HG02970 (cell line): ENCODE measurements around the gene ZMYND15.

Source experiments
- ATAC-seq: cut with Tn5 transposase; IDR thresholded peaks from one replicate; pipeline ENCODE4 v1.9.1; 2021; ENCODE audit warnings: mild to moderate bottlenecking, moderate library complexity, moderate number of reproducible peaks; ENCODE audit not compliant: unreplicated experiment, low FRiP score

The ZMYND15 gene

DNA sequence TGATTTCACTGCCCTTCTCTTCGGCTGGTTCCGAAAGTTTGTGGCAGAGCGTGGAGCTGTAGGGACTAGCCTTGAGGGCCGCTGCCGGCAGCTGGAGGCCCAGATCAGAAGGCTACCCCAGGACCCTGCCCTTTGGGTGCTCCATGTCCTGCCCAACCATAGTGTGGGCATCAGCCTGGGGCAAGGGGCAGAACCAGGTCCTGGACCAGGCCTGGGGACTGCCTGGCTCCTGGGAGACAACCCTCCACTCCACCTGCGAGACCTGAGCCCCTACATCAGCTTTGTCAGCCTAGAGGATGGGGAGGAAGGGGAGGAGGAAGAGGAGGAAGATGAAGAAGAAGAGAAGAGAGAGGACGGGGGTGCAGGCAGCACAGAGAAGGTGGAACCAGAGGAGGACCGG lies 951 bp downstream of the ZMYND15 start:
- ATAC-seq = no peak

DNA sequence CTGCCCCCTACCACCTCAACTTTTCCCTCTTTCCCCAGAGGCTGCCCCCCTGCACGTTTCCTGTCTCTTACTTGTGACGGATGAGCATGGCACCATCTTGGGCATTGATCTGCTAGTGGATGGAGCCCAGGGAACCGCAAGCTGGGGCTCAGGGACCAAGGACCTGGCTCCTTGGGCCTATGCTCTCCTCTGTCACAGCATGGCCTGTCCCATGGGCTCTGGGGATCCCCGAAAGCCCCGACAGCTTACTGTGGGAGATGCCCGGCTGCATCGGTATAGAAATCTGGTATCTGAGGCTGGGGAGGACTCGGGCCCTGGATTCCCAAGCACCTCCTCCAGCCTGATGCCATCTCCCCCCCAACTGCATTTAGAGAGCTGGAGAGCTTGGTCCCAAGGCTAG lies 1.9 kb downstream of the ZMYND15 start:
- ATAC-seq = no peak

DNA sequence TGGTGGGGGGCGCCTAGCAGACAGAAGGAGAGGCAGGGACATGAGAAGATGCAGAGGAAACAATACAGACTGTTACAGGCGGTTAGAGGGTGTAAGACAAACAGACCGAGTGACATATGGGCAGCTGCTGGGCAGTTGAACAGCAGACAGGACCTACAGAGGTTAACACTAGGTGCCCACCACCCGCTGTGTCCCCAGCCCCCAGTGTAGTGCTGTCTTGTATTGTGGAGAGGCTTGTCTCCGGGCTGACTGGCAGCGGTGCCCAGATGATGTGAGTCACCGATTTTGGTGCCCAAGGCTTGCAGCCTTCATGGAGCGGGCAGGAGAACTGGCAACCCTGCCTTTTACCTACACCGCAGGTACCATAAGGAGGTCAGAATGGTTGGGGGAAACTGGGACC lies 2.5 kb downstream of the ZMYND15 start:
- ATAC-seq = no peak

DNA sequence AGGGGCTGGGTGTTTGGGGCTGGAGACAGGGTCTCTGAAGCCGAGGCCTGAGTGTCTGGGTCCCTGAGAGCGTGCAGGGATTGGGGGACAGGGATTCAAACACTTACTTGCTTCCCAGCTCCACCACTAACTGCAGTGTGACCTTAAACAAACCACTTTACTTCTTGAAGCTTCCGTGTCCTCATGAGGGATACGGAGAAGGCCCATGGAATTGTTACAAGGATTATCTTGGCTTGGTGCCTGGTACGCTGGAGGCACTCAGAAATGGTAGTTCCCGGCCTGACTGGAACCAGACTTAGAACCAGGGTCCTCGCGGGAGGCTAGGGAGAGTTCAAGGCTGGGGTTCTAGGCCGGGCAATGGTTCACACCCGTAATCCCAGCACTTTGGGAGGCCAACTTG lies 3.0 kb downstream of the ZMYND15 start:
- ATAC-seq = no peak

DNA sequence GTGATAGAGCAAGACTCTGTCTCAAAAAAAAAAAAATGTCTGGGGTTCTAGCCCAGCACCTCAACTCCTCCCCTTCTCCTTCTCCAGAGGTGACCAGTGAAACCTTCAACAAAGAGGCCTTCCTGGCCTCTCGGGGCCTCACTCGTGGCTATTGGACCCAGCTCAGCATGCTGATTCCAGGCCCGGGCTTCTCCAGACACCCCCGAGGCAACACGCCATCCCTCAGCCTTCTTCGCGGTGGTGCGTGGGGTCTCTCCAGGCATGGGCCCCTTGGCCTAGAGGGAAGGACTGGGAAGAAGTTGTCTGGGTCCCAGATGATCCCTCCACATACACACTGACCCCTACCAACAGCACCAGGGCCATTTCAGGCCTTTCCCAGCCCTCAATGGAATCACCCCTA lies 3.6 kb downstream of the ZMYND15 start:
- no peak for ATAC-seq

DNA sequence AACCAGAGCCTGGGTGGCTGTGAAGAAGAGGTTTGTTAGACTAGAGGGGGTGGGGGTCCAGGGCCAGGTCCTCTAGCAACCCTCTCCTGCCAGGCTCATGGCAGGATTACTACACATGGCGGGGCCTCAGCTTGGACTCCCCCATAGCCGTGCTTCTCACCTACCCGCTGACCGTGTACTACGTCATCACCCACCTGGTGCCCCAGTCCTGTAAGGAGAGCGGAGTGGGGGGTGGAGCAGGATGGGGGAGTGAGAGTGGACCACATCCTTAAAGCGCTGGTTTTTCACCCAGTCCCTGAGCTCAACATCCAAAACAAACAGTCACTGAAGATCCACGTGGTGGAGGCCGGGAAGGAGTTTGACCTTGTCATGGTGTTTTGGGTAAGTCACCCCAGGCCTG lies 4.3 kb downstream of the ZMYND15 start:
- no peak for ATAC-seq

DNA sequence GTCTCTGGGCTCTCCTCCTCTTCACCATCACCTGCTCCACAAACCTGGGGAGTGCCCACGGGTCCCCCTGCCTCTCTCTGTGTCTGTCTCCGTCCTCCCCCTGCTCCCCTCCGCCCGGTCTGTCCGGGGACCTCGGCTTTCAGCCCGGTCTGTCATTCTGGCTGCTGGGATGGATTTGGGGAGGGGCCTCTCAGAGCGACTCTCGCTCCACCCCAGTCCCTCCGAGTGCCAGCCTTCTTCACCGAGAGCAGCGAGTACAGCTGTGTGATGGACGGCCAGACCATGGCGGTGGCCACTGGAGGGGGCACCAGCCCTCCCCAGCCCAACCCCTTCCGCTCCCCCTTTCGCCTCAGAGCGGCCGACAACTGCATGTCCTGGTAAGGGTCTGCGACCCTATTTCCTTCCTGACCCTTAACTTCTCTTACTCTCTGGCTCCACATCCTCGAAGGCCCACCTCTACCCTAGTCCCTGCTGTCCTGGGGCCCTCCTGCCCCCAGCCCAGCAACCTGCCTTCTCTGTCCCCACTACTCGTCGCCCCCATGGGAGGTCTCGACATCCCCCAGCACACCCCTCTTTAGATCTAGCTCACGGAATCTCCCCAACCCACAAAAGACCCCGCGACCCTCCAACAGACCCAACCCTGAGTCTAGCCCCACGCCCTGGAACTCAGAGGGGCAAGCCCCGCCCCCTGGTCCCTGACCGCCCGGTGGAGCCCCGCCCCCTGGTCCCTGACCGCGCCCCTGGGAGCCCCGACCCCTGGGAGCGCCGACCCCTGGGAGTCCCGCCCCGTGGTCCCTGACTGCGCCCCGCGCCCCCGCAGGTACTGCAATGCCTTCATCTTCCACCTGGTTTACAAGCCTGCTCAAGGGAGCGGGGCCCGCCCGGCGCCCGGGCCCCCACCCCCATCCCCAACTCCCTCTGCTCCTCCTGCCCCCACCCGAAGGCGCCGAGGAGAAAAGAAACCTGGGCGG lies 5.7 kb downstream of the ZMYND15 start:
- ATAC-seq = no peak

DNA sequence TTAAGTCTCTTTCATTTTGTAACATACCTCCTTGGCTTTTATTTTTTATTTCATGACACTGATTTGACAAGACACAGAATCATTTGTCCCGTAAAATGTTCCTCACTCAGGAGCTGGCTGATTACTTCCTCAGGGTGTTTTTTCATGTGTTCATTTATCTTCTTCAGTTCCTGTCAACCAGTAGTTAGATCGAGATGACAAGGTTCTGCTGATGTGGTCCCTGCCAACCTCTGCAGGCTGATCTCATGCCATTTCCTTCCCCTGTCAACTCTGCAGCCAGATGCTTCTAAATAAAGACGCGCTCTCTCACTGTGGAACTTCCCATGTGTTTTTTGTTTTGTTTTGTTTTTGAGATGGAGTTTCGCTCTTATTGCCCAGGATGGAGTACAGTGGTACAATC lies 8.2 kb downstream of the ZMYND15 start:
- ATAC-seq = no peak

DNA sequence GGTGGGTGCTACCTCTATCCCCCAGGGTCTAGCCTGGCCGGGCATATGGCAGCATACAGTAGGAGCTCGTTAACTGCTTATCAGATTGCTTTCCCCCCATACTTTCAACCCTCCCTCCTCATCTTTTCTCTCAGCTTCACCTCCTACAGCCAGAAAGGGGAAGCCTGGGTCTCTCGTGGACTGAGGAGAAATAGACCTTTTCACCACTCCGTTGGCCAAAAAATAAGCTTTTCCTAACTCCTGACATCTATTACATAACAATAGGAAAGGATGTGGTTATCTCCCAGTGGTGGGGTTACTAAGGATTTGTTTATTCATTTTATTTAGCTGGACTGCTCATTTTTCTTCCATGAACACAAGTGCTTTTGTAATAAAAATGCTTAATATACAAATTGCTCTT lies 9.1 kb downstream of the ZMYND15 start:
- no peak for ATAC-seq

DNA sequence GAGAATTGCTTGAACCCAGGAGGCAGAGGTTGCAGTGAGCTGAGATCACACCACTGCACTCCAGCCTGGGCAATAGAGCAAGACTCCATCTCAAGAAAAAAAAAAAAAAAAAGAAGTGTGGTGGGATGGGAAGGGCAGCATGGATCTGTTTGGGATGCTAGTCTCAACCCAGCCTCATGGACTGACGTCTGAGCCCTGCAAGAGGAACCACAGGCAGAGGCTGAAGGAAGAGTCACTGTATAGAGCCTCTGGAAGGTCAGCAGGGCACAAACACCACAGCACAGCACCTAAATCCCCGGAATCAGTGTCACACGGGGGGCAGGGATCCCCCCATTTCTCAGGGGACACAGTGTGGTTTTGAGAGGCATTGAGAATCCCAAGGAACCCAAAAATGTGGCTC lies 11.0 kb downstream of the ZMYND15 start:
- no peak for ATAC-seq

DNA sequence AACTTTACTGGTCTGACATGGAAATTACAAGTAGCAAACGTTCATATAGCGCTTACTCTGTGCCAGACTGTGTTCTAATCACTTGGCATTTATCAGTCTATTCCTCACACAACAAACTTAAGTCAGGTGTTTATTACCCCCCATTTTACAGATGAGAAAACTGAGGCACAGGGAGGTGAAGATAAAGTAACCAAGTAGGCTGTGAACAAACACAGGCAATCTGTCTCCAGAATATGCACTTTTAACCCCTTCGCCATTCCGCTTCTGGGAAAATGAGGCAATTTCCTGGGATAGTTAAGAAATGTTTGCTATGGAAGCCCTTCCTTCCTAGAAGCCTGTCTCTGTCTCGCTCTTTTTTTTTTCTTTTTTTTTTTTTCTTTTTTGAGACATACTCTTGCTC lies 12.3 kb downstream of the ZMYND15 start:
- ATAC-seq = no peak

DNA sequence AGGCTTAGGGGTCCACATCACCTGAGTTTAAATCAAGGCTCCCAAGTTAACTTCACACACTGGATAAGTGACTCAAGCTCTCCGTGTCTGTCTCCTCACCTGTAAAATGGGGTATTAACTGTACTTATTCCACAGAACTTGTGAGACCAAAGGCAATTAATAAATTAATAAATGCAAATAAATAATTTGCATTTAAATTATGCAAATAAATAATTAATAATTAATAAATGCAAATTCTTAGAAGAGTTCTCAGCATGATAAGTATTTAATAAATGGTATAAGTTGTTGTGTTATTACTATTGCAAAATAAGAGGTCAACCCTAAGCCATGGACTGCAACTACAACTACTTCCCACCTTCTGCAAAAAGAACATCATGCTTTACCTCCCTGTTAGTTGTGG lies 13.8 kb downstream of the ZMYND15 start:
- ATAC-seq = no peak

DNA sequence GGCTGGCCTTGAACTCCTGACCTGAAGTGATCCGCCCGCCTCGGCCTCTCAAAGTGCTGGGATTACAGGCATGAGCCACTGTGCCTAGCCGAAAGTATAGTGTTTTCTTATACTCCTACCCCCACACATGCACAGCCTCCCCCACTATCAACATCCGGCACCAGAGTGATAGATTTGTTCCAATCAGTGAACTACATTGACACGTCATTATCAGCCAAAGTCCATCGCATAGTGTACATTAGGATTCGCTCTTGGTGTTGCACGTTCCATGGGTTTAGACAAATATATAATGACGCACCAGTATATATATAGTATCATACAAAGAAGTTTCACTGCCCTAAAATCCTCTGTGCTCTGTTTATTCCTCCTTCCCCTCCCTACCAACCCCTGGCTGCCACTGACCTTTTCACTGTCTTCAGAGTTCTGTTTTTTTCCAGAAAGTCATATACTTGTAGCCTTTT lies 20.2 kb downstream of the ZMYND15 start:
- no peak for ATAC-seq

DNA sequence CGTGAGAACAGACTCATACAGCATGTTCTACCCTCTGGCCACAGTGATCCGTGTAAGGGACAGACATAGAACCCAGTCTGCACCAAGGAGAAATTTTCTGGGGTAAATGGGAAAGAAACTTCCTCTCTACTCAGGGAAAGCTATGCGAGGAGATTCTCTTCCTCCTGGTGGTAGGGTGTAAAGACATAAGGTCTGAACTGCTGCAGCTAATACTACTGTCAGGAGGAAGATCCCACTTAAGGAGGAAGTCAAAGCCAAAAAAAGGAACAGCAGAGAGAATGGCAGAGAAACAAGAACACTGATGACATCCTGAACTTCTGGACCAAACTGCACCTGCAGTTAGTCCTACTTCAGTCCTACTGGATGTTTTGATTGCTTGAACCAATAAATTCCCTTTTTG lies 25.0 kb downstream of the ZMYND15 start:
- no peak for ATAC-seq

DNA sequence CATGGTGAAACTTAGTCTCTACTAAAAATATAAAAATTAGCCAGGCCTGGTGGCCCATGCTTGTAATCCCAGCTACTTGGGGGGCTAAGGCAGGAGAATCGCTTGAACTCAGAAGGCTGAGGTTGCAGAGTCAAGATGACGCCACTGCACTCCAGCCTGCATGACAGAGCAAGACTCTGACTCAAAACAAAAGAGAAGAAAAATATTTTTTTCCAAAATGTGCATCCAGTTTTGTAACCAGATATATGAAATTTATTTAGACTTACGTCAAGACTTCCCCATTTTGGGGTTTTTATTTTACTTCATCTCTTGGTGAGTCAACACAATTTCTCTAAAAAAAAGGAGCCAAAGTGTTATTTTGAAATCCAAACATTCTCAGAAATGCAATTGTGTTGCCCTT lies 26.6 kb downstream of the ZMYND15 start:
- no peak for ATAC-seq

DNA sequence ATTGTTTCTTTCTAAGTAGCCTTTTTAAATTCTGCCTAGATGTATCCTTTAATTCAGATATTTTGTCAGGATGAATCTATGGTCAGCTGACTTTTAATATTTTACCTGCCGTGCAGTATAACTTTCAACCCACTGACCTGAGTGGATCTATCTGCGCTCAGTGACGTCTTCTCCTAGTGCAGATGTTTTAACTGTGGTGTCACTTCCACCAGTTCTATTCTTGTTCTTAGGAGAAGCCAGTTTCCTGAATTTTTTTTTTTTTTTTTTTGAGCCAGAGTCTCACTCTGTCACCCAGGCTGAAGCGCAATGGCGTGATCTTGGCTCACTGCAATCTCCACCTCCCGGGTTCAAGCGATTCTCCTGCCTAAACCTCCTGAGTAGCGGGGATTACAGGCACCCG lies 27.1 kb downstream of the ZMYND15 start:
- no peak for ATAC-seq

DNA sequence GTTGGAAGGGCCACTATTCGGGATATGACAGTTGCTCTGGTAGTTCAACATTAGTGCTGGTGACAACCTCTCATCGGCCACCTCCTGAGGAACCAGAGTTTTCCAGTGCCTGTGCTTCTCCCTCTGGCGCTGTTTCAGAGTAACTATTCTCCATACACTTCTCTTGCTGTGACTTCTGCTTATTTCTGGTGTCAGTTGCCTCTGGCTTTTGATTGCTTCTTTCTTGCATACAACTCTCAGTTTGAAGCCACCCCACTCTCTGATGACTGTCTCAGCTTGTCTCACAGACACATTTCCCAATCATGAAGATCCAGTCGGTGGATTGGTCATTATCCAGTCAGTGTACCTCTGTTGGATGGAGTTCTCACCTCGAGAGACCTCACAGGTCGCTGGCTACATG lies 28.7 kb downstream of the ZMYND15 start:
- no peak for ATAC-seq

DNA sequence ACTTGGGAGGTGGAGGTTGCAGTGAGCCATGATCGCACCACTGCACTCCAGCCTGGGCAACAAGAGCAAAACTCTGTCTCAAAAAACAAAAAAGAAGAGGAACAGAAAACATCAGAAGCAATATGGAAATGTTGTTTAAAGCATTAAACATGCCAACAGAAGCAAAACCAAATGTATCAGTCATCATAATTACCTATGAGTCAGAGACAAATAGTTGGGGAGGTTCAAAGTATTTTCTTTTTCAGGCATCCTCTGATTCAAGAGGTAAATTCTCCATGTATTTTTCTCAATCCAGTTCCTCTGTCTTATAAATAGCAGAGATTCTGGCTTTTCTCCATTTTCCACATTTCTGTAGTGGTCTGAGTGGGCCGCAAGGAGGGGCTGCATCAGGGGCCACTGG lies 30.0 kb downstream of the ZMYND15 start:
- ATAC-seq = no peak

DNA sequence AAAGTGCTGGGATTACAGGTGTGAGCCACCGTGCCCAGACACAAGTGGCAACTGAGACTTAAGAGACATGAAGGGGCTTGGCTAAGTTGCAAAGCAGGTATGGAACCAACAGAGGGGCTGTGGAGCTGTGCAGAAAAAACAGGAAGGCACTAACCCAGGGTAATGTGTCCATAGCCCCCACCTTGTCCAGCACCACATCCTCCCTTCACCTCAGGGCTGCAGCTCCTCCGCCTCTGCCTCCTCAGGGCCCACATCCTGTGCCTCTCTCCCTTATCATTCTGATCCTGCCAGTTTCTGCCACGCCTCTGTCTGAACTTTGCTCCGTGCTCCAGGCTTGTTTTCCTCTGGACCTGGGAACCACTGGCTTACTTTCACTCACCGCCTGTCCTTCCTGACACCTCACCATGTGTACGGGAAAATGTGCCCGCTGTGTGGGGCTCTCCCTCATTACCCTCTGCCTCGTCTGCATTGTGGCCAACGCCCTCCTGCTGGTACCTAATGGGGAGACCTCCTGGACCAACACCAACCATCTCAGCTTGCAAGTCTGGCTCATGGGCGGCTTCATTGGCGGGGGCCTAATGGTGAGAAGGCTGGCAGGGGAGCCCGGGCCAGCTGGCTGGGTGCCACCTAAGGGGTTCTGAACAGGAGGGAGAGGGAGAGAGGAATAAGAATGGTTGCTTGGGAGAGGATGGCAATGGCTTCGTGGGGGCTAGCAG lies 32.0 kb downstream of the ZMYND15 start, which contains the start of gene TM4SF5:
TSS of gene TM4SF5 (plus strand) at position 368 of the 716 bp plus-strand sequence. CDS start at position 405, 37 bp downstream.
- no peak for ATAC-seq

DNA sequence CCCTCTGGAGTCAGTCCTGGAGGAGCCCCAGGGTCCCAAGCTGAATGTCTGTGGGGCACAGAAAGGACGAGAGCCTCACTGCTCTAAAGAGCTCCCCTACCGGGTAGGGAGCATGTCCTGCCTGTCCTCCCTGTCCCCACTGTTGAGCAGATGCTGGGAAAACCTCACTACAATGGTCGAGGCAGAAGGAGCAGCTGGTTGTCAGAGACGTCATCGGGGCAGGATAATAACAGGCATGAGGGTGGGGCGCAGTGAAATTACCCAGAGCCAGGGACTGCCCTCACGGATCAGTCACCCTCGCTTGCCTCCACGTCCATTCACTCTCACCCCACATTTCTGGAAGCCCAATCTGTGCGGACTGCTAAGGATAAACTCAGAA lies 32.6 kb downstream of the ZMYND15 start:
- no peak for ATAC-seq

DNA sequence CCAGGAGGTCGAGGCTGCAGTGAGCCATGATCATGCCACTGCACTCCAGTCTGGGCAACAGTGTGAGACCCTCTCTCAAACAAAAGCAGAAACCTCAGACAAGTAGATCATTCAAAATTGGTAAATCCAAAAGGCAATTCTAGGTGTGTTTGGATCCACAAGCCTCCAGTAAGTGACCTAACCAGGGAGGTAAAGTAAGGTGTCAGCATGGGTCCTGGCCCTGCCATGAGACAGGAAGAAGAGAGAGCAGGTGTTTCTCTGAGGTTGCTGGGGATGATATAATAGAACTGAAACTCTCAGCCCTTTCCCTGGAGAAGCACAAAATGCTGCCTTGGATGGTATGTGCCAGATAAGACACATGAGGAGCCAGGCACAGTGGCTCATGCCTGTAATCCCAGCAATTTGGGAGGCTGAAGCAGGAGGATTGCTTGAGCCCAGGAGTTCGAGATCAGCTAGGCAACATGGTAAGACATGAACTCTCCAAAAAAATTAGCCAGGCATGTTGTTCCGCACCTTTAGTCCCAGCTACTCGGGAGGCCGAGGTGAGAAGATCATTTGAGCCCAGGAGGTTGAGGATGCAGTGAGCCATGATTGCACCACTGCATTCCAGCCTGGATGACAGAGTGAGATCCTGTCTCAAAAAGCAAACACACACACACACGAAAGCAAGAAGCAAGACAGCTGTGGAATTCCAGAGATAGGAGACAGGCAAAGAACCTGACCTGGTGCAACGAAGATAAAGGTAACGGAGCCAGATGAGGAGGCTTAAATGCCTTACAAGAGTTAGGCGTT lies 38.5 kb downstream of the ZMYND15 start:
- no peak for ATAC-seq
